Natural killer cell (primary cell): ENCODE results near the gene SDC4. TPM values are rescaled to one million over a fixed set of nuclear protein-coding genes. Genes with fewer than 3 reads are reported as not detected.
A peak's percentile ranks its signal among the peaks of the same experiment; 100 is the strongest.

Experiments used
- ATAC-seq, 3 donors: fragments of 150-1000 bp in 2 of 3; fragments of 200-7000 bp in 1 of 3; cut with Tn5 transposase; 1 replicate in 1 of 3; 2 replicates in 2 of 3; pipeline ENCODE4 v1.10.0; 2021; ENCODE audit warnings: mild to moderate bottlenecking in 2 of 3, moderate library complexity in 2 of 3
- DNase-seq, 2 donors: peaks; one replicate each; pipeline versions ENCODE4 v3.0.0 to v3.0.0-alpha.2; 2013 to 2021; ENCODE audit warnings: mixed read lengths in 1 of 2
- H3K27ac ChIP-seq: one replicate; pipeline ENCODE4 v1.5.1; 2013; ENCODE audit warnings: mild to moderate bottlenecking, low read length
- H3K27me3 ChIP-seq: one replicate; pipeline ENCODE4 v1.6.1; 2013; ENCODE audit warnings: low read length; ENCODE audit not compliant: control insufficient read depth, insufficient read depth
- H3K36me3 ChIP-seq: one replicate; pipeline ENCODE4 v1.6.1; 2013; ENCODE audit warnings: low read length; ENCODE audit not compliant: control insufficient read depth, insufficient read depth
- H3K4me1 ChIP-seq: one replicate; pipeline ENCODE4 v1.6.1; 2013; ENCODE audit warnings: low read length; ENCODE audit not compliant: control insufficient read depth, insufficient read depth
- H3K4me3 ChIP-seq: one replicate; pipeline ENCODE4 v1.5.1; 2013; ENCODE audit warnings: low read length
- H3K9me3 ChIP-seq: one replicate; pipeline ENCODE4 v1.6.1; 2013; ENCODE audit warnings: low read length; ENCODE audit not compliant: control insufficient read depth, insufficient read depth
- H3K27ac Mint-ChIP-seq, 2 donors: one replicate each; pipeline ENCODE4 v1.8.0; 2022; ENCODE audit warnings: mild to moderate bottlenecking in 2 of 2, mixed read lengths in 2 of 2, moderate library complexity in 1 of 2
- H3K27me3 Mint-ChIP-seq, 2 donors: one replicate each; pipeline ENCODE4 v1.8.0; 2022; ENCODE audit warnings: low read depth in 2 of 2, mixed read lengths in 2 of 2
- H3K36me3 Mint-ChIP-seq: one replicate; pipeline ENCODE4 v1.8.0; 2022; ENCODE audit warnings: mixed read lengths
- H3K4me1 Mint-ChIP-seq, 2 donors: one replicate each; pipeline ENCODE4 v1.8.0; 2022; ENCODE audit warnings: mixed read lengths in 2 of 2
- H3K4me3 Mint-ChIP-seq: one replicate; pipeline ENCODE4 v1.8.0; 2022; ENCODE audit warnings: mild to moderate bottlenecking, moderate library complexity, mixed read lengths
- H3K9me3 Mint-ChIP-seq, 2 donors: one replicate each; pipeline ENCODE4 v1.8.0; 2022; ENCODE audit warnings: mixed read lengths in 2 of 2
- CTCF ChIP-seq: fragments of 200-600 bp; IDR thresholded peaks from one replicate; pipeline ENCODE4 v1.8.0; 2022; ENCODE audit warnings: antibody characterized with exemption
- WGBS: methylation state at CpG from one replicate; pipeline ENCODE4 v1.1.7; 2013; ENCODE audit warnings: missing lambda C conversion rate; ENCODE audit not compliant: insufficient coverage; 5-methylcytosine and 5-hydroxymethylcytosine counted together
- intact Hi-C: fragments of 100-400 bp; cut with micrococcal nuclease; formaldehyde crosslinking; loops from one replicate; pipeline ENCODE4 v1.14.2; 2022
- total RNA-seq, 4 donors: library from RNA; stranded (reverse); fragments of 120-200 nt in 1 of 4; gene quantifications; one replicate each; pipeline versions ENCODE4 v1.2.3 to v1.2.4, GENCODE V29; 2013 to 2022

The SDC4 gene
- total RNA-seq, 3 donors from 2014 or later (not counting 1 experiment from before 2014, with no cell fraction given): 0.45 to 1.8 (median 1.5) TPM

GRCh38 chr20:45366631-45367030 is 18.4 kb upstream of the SDC4 start:
- H3K36me3 Mint-ChIP-seq: peaks cover 9% of the 10 kb centered on the region
- ATAC-seq (no peak), DNase-seq (no peak)
- peaks cover 47 to 61% of the 10 kb centered on the region in 2 donors for H3K4me1 Mint-ChIP-seq
- Histone ChIP-seq H3K9me3 (no peaks in the 10 kb centered on the region), H3K27ac (no peak overlapping the region), H3K4me3 (no peak overlapping the region), H3K36me3 (peaks cover 31% of the 10 kb centered on the region), H3K4me1 (peaks cover 36% of the 10 kb centered on the region), H3K27me3 (no peaks in the 10 kb centered on the region)
- no peaks in the 10 kb centered on the region for H3K27me3 Mint-ChIP-seq
- no peaks in the 10 kb centered on the region for H3K9me3 Mint-ChIP-seq
- H3K27ac Mint-ChIP-seq: peak overlapping the region; percentile 83 to 88
- no peak for TF ChIP-seq CTCF
- H3K4me3 Mint-ChIP-seq: no peak overlapping the region
- intact Hi-C loops: no loop called here
- 86% methylated on average over 11 of the region's 11 CpGs for WGBS

- WGBS: 100% methylated on average over 1 of the region's 1 CpG
- intact Hi-C loops: no loop called here
Measured at GRCh38 chr20:45366192-45366591, 18.0 kb upstream of the SDC4 start.

GRCh38 chr20:45365444-45365970 is 17.3 kb upstream of the SDC4 start:
- Mint-ChIP-seq H3K4me3 (peak overlapping the region; percentile 47), H3K27ac (peak overlapping the region in 1 of 2 donors; percentile 99), H3K27me3 (no peaks in the 10 kb centered on the region), H3K36me3 (peaks cover 9% of the 10 kb centered on the region), H3K9me3 (no peaks in the 10 kb centered on the region), H3K4me1 (peaks cover 47 to 56% of the 10 kb centered on the region in 2 donors)
- no peak for TF ChIP-seq CTCF
- Histone ChIP-seq H3K36me3 (peaks cover 31% of the 10 kb centered on the region), H3K4me1 (peaks cover 36% of the 10 kb centered on the region), H3K27me3 (no peaks in the 10 kb centered on the region), H3K27ac (no peak overlapping the region), H3K4me3 (no peak overlapping the region), H3K9me3 (no peaks in the 10 kb centered on the region)
- intact Hi-C loops: no loop called here
- 98% methylated on average over 5 of the region's 5 CpGs for WGBS
- DNase-seq (no peak), ATAC-seq (no peak)

More at GRCh38 chr20:45366192-45366591, 18.0 kb upstream of the SDC4 start:
- H3K36me3 ChIP-seq: peaks cover 31% of the 10 kb centered on the region
- ATAC-seq (no peak), DNase-seq (no peak)
- no peak overlapping the region for H3K27ac Mint-ChIP-seq
- peak overlapping the region; percentile 25 for H3K4me3 Mint-ChIP-seq
- no peaks in the 10 kb centered on the region for H3K27me3 ChIP-seq
- peaks cover 47 to 56% of the 10 kb centered on the region in 2 donors for H3K4me1 Mint-ChIP-seq
- TF ChIP-seq CTCF: no peak
- H3K36me3 Mint-ChIP-seq: peaks cover 9% of the 10 kb centered on the region
- no peak overlapping the region for H3K4me3 ChIP-seq
- H3K27ac ChIP-seq: no peak overlapping the region
- H3K9me3 ChIP-seq: no peaks in the 10 kb centered on the region
- H3K27me3 Mint-ChIP-seq: no peaks in the 10 kb centered on the region
- H3K4me1 ChIP-seq: peaks cover 36% of the 10 kb centered on the region
- H3K9me3 Mint-ChIP-seq: no peaks in the 10 kb centered on the region
